ENCODE results near the gene ASRGL1. TPM values are rescaled to one million over a fixed set of nuclear protein-coding genes. Genes with fewer than 3 reads are reported as not detected.

The ASRGL1 gene
- polyA plus RNA-seq, 2 of the 4 experiments (the other 2 are of a cell fraction), result 12.7 to 19.5 TPM

DNA sequence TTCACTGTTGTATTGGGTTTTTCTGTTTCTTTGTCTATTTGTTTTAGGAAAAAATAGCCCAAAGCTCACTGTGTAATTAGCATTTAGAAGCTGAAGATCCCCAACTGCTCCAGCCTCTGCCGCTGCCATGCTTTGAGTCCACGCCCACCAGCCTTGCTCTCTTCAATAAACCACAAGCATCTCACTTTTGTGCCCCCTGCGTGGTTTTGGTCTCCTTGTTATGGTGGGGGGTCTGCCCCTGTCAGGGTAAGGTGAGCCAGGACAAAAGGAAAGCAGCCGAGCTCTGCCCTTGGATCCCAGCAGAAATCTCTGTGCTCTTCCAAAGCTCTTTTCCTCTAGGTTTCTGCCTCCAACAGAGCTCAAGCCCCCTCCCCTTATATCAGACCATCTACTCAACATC, 85.8 kb downstream of the ASRGL1 start (continued):
- TF ChIP-seq BHLHE40 (IDR thresholded peaks at IDR 0.05; ENCODE audit: low read depth, low read length) (no peak), ZSCAN20 (CRISPR knock-in tag; IDR thresholded peaks at IDR 0.05) (no peak)

DNA sequence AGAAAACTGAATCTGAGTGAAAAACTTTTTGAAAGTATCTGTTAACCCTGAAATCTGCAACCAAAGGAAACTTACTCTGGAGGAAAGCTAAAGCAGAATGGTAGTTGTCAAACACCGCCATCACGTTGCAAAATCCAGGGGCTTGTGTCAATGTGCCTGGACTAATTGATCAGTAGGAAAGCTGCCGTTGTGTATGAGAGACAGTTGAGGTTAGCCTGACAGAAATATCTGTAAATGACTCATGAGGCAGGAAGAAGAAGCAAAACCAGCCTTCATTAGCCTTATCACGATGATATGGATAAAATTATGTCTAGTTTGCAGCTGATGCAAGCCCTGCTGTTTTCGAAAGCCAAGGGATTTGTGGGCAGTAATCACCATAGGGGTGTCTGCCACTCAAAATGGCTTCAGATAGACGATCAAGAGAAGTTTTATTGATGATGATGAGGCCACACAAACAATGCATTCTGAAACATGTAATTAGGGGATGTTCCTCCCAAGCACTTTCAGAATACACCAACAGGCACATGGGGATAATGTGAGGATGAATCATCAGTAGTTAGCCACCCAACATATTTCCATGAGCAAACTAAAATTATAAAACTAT, 90.5 kb downstream of the ASRGL1 start:
- DNase-seq (ENCODE audit: low read depth in 1 of 2, low spot score in 1 of 2), result no peak

DNA sequence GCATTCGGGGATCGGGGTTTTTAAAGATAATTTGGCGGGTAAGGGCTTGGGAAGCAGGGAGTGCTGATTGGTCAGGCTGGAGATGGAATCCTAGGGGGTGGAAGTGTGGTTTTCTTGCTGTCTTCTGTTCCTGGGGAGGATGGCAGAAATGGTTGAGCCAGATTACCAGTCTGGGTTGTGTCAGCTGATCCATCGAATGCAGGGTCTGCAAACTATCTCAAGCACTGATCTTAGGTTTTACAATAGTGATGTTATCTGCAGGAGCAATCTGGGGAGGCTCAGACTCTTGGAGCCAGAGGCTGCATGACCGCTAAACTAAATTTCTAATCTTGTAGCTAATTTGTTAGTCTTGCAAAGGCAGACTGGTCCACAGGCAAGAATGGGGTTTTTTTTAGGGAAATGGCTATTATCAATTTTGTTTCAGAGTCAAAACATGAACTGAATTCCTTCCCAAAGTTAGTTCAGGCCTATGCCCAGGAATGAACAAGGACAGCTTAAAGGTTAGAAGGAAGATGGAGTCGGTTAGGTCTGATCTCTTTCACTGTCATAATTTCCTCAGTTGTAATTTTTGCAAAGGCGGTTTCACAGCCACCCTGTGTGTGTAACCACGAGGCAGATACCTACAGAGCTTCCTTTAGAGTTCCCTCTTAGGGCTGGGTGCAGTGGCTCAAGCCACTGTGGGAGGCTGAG, 91.8 kb downstream of the ASRGL1 start:
- H3K4me3 ChIP-seq, result no peak overlapping the region
- no peaks in the 10 kb centered on the region for H3K9me3 ChIP-seq
- FAIRE-seq, result no peak
- H3K4me1 ChIP-seq, result peaks cover 56% of the 10 kb centered on the region
- ChIA-PET POLR2A (no interaction called here), CTCF (interaction anchor here (0.7 to 13.0 kb wide), 13 partner anchors 8 to 140 kb away, joined by 3 to 322 read pairs (median 4); no protein-coding TSS in a partner anchor)
- peak overlapping the region in 1 of 2 experiments; percentile 86; a peak in 3 of 6 replicates for H3K27ac ChIP-seq
- H3K4me2 ChIP-seq, result no peak overlapping the region
- TF ChIP-seq EHF (CRISPR knock-in tag; IDR thresholded peaks at IDR 0.05) (no peak), HDAC2 (IDR thresholded peaks at IDR 0.05) (no peak), CBX8 (IDR thresholded peaks at IDR 0.05) (no peak), TP53 (CRISPR knock-in tag; IDR thresholded peaks at IDR 0.05) (no peak), MAFK (IDR thresholded peaks at IDR 0.05; ENCODE audit: partially characterized antibody) (no peak), KDM5A (IDR thresholded peaks at IDR 0.05) (no peak), RCOR1 (IDR thresholded peaks at IDR 0.05; ENCODE audit: low read depth, low read length) (no peak), ZFP36 (IDR thresholded peaks at IDR 0.05; ENCODE audit: borderline replicate concordance, partially characterized antibody) (no peak), KDM1A (IDR thresholded peaks at IDR 0.05; ENCODE audit: low read depth) (no peak), CHD2 (IDR thresholded peaks at IDR 0.05; ENCODE audit: low read length, partially characterized antibody) (no peak), CBX2 (IDR thresholded peaks at IDR 0.05; ENCODE audit: borderline replicate concordance, low read depth) (no peak), NR3C1 (IDR thresholded peaks at IDR 0.05) (no peak), RFX5 (IDR thresholded peaks at IDR 0.05) (no peak), FOSL2 (IDR thresholded peaks at IDR 0.05) (no peak), FOSL2 (CRISPR knock-in tag; IDR thresholded peaks at IDR 0.05) (no peak), HEYL (CRISPR knock-in tag; IDR thresholded peaks at IDR 0.05) (no peak), ZSCAN20 (CRISPR knock-in tag; IDR thresholded peaks at IDR 0.05) (no peak)
- TF ChIP-seq, protein P1, sequence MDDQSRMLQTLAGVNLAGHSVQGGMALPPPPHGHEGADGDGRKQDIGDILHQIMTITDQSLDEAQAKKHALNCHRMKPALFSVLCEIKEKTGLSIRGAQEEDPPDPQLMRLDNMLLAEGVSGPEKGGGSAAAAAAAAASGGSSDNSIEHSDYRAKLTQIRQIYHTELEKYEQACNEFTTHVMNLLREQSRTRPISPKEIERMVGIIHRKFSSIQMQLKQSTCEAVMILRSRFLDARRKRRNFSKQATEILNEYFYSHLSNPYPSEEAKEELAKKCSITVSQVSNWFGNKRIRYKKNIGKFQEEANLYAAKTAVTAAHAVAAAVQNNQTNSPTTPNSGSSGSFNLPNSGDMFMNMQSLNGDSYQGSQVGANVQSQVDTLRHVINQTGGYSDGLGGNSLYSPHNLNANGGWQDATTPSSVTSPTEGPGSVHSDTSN (IDR thresholded peaks at IDR 0.05), result no peak
- no peak for ATAC-seq
- DNase-seq (ENCODE audit: low read depth in 1 of 2, low spot score in 1 of 2), result no peak
- WGBS (ENCODE audit: missing lambda C conversion rate), result 93% methylated on average over 8 of the region's 8 CpGs

More for the DNA sequence above, 90.5 kb downstream of the ASRGL1 start:
- WGBS (ENCODE audit: missing lambda C conversion rate), result 56% methylated on average over 6 of the region's 6 CpGs
- no peak for ATAC-seq
- Histone ChIP-seq H3K4me3 (no peak overlapping the region), H3K4me1 (peaks cover 48% of the 10 kb centered on the region), H3K27ac (peak overlapping the region; percentile 55 to 86), H3K9me3 (no peaks in the 10 kb centered on the region), H3K4me2 (peak overlapping the region; percentile 59)
- POLR2A ChIA-PET, result no interaction called here
- no peak for FAIRE-seq
- TF ChIP-seq, protein P2, sequence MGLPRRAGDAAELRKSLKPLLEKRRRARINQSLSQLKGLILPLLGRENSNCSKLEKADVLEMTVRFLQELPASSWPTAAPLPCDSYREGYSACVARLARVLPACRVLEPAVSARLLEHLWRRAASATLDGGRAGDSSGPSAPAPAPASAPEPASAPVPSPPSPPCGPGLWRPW (IDR thresholded peaks at IDR 0.05), result no peak
- no peak for TF ChIP-seq BHLHE40 (IDR thresholded peaks at IDR 0.05; ENCODE audit: low read depth, low read length)
- TF ChIP-seq, protein P3, sequence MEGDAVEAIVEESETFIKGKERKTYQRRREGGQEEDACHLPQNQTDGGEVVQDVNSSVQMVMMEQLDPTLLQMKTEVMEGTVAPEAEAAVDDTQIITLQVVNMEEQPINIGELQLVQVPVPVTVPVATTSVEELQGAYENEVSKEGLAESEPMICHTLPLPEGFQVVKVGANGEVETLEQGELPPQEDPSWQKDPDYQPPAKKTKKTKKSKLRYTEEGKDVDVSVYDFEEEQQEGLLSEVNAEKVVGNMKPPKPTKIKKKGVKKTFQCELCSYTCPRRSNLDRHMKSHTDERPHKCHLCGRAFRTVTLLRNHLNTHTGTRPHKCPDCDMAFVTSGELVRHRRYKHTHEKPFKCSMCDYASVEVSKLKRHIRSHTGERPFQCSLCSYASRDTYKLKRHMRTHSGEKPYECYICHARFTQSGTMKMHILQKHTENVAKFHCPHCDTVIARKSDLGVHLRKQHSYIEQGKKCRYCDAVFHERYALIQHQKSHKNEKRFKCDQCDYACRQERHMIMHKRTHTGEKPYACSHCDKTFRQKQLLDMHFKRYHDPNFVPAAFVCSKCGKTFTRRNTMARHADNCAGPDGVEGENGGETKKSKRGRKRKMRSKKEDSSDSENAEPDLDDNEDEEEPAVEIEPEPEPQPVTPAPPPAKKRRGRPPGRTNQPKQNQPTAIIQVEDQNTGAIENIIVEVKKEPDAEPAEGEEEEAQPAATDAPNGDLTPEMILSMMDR (IDR thresholded peaks at IDR 0.05), result no peak
- TF ChIP-seq MAFK (IDR thresholded peaks at IDR 0.05; ENCODE audit: partially characterized antibody), result peak; percentile 35
- TF ChIP-seq FOSL2 (IDR thresholded peaks at IDR 0.05), result no peak
- peak; percentile 31; the same call in 1 of the 2 replicates for TF ChIP-seq FOSL2 (CRISPR knock-in tag; IDR thresholded peaks at IDR 0.05)
- no peak for TF ChIP-seq CBX8 (IDR thresholded peaks at IDR 0.05)
- TF ChIP-seq NFE2L2 (conservative IDR thresholded peaks at IDR 0.05; ENCODE audit: low read length), result peak; percentile 22; the same call in 1 of the 2 replicates
- no peak for TF ChIP-seq ZFP36 (IDR thresholded peaks at IDR 0.05; ENCODE audit: borderline replicate concordance, partially characterized antibody)
- peak in 1 of 2 experiments; percentile 20; a peak in 1 of 4 replicates for TF ChIP-seq CEBPB (IDR thresholded peaks at IDR 0.05)
- TF ChIP-seq, protein P4, sequence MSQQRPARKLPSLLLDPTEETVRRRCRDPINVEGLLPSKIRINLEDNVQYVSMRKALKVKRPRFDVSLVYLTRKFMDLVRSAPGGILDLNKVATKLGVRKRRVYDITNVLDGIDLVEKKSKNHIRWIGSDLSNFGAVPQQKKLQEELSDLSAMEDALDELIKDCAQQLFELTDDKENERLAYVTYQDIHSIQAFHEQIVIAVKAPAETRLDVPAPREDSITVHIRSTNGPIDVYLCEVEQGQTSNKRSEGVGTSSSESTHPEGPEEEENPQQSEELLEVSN (IDR thresholded peaks at IDR 0.05; ENCODE audit: borderline replicate concordance, low read depth), result no peak
- CTCF ChIA-PET, result interaction anchor here (1.2 to 13.0 kb wide), 9 partner anchors 10 to 133 kb away, joined by 3 to 322 read pairs (median 4); no protein-coding TSS in a partner anchor

Data from A549 (cell line).